GM12878 (cell line): ENCODE data around the gene ALPP. TPM values are rescaled to one million over a fixed set of nuclear protein-coding genes. Genes with fewer than 3 reads are reported as not detected.

ENCODE experiments used
- ATAC-seq: fragments of 200-7000 bp; cut with Tn5 transposase; 3 replicates; pipeline ENCODE4 v1.9.1; 2020; ENCODE audit warnings: mild to moderate bottlenecking, moderate library complexity
- BruUV-seq: library from RNA; stranded (reverse); fragments of 400-500 nt; replicated peaks from 2 replicates; lab custom pipeline; 2021; lab: Mats Ljungman, UMichigan
- CTCF ChIA-PET: fragments of 300-600 bp; sonication (Branson Sonifier 250); formaldehyde crosslinking; extraction: SDS; loops from one replicate; lab custom pipeline; 2021; ENCODE audit warnings: inconsistent platforms; lab: Yijun Ruan, JAX
- POLR2A ChIA-PET: fragments of 350-600 bp; formaldehyde crosslinking; extraction: SDS; loops from one replicate; lab custom pipeline; 2021; ENCODE audit warnings: inconsistent platforms; lab: Charles Lee
- RAD21 ChIA-PET: fragments of 300-600 bp; sonication (Branson Sonifier 250); formaldehyde crosslinking; loops from one replicate; lab custom pipeline; 2023; ENCODE audit warnings: antibody characterized with exemption; ENCODE audit not compliant: unreplicated experiment; lab: Charles Lee
- SMC1A ChIA-PET: fragments of 300-600 bp; sonication (Branson Sonifier 250); formaldehyde crosslinking; loops from one replicate; lab custom pipeline; 2023; ENCODE audit not compliant: unreplicated experiment, uncharacterized antibody; lab: Charles Lee
- DNase-seq: peaks from one replicate; pipeline ENCODE4 v3.0.0-alpha.2; 2011; ENCODE audit warnings: low read depth, low spot score
- FAIRE-seq: peaks from 3 replicates; lab custom pipeline; 2011; peaks lifted over from hg19 to GRCh38; lab: Jason Lieb, UNC
- H2AFZ ChIP-seq: 2 replicates; pipeline ENCODE4 v1.6.0; 2011; ENCODE audit warnings: low read depth, low read length, control low read depth; ENCODE audit not compliant: control insufficient read depth
- H3K27ac ChIP-seq: 2 replicates; pipeline ENCODE4 v1.5.1; 2011; ENCODE audit warnings: control low read depth; ENCODE audit not compliant: control insufficient read depth, insufficient read depth
- H3K27me3 ChIP-seq, 2 experiments: replicated peaks in 1 of 2; 2 replicates each; pipeline versions ENCODE4 v1.6.0 to v1.6.1; 2011; ENCODE audit warnings: low read length in 1 of 2; ENCODE audit not compliant: control insufficient read depth in 2 of 2, insufficient read depth in 2 of 2
- H3K36me3 ChIP-seq, 2 experiments: 2 replicates each; pipeline ENCODE4 v1.5.1; 2011; ENCODE audit warnings: low read length in 1 of 2; ENCODE audit not compliant: control insufficient read depth in 2 of 2, insufficient read depth in 2 of 2
- H3K4me1 ChIP-seq: 2 replicates; pipeline ENCODE4 v1.6.1; 2011; ENCODE audit warnings: mild to moderate bottlenecking, low read length, moderate library complexity, mixed read lengths; ENCODE audit not compliant: control insufficient read depth, insufficient read depth
- H3K4me2 ChIP-seq: 2 replicates; pipeline ENCODE4 v1.6.0; 2011; ENCODE audit warnings: control low read depth; ENCODE audit not compliant: control insufficient read depth, insufficient read depth
- H3K4me3 ChIP-seq: fragments of 200-600 bp; sonication (generic); 2 replicates; pipeline ENCODE4 v1.5.1; 2016
- H3K79me2 ChIP-seq: 2 replicates; pipeline ENCODE4 v1.6.0; 2011; ENCODE audit warnings: low read length; ENCODE audit not compliant: control insufficient read depth, insufficient read depth
- H3K9ac ChIP-seq: 2 replicates; pipeline ENCODE4 v1.8.0; 2011; ENCODE audit warnings: low read length, control low read depth, mixed read lengths; ENCODE audit not compliant: control insufficient read depth, insufficient read depth
- H3K9me3 ChIP-seq: replicated peaks from 3 replicates; pipeline ENCODE4 v1.5.1; 2011; ENCODE audit warnings: mild to moderate bottlenecking, low read length; ENCODE audit not compliant: control insufficient read depth, insufficient read depth
- H4K20me1 ChIP-seq: 2 replicates; pipeline ENCODE4 v1.6.0; 2011; ENCODE audit not compliant: control insufficient read depth, insufficient read depth
- FOXK2 ChIP-seq: fragments of 450-650 bp; IDR thresholded peaks from 2 replicates; pipeline ENCODE4 v1.6.1; 2017; ENCODE audit warnings: mild to moderate bottlenecking, moderate library complexity
- MAX ChIP-seq: IDR thresholded peaks from 2 replicates; pipeline ENCODE4 v1.6.1; 2012; ENCODE audit warnings: low read depth, low read length, improper control_type of control experiment
- MEF2A ChIP-seq: IDR thresholded peaks from 2 replicates; pipeline ENCODE4 v1.6.1; 2011; ENCODE audit warnings: low read depth, mild to moderate bottlenecking, low read length, moderate library complexity; ENCODE audit not compliant: insufficient read depth
- POLR2AphosphoS2 ChIP-seq: IDR thresholded peaks from 2 replicates; pipeline ENCODE4 v1.6.1; 2011; ENCODE audit warnings: low read depth, mild to moderate bottlenecking, low read length, improper control_type of control experiment, moderate library complexity
- RAD21 ChIP-seq: IDR thresholded peaks from 2 replicates; pipeline ENCODE4 v1.6.1; 2011; ENCODE audit warnings: mild to moderate bottlenecking, low read depth, low read length, moderate library complexity; ENCODE audit not compliant: insufficient read depth
- RUNX3 ChIP-seq: IDR thresholded peaks from 2 replicates; pipeline ENCODE4 v1.6.1; 2012; ENCODE audit warnings: low read length, inconsistent platforms
- STAT3 ChIP-seq: IDR thresholded peaks from 2 replicates; pipeline ENCODE4 v1.6.1; 2011; ENCODE audit warnings: low read depth, low read length, improper control_type of control experiment
- TCF12 ChIP-seq: IDR thresholded peaks from 2 replicates; pipeline ENCODE4 v1.6.1; 2011; ENCODE audit warnings: low read depth, mild to moderate bottlenecking, low read length
- TCF7 ChIP-seq: IDR thresholded peaks from 2 replicates; pipeline ENCODE4 v1.6.1; 2014; ENCODE audit warnings: antibody characterized with exemption, borderline replicate concordance
- ZNF217 ChIP-seq: fragments of 450-650 bp; IDR thresholded peaks from 2 replicates; pipeline ENCODE4 v1.6.1; 2017; ENCODE audit warnings: antibody characterized with exemption, mild to moderate bottlenecking
- ZSCAN29 ChIP-seq: fragments of 450-650 bp; IDR thresholded peaks from 2 replicates; pipeline ENCODE4 v1.6.1; 2017; ENCODE audit warnings: mild to moderate bottlenecking, moderate library complexity
- WGBS: methylation state at CpG from one replicate; pipeline ENCODE4 v1.1.6; 2016; ENCODE audit warnings: low lambda C conversion rate; ENCODE audit not compliant: insufficient replicate concordance, insufficient coverage; ENCODE audit errors: missing lambda C conversion rate; 5-methylcytosine and 5-hydroxymethylcytosine counted together
- in situ Hi-C: fragments of 300-500 bp; cut with MboI; formaldehyde crosslinking; loops from 9 replicates; pipeline ENCODE4 v1.14.3; 2018; ENCODE audit warnings: mixed read lengths
- intact Hi-C: fragments of 100-400 bp; cut with micrococcal nuclease; formaldehyde crosslinking; loops from one replicate; pipeline ENCODE4 v1.14.2; 2022; ENCODE audit not compliant: unreplicated experiment
- polyA plus RNA-seq, 11 experiments: library from polyadenylated mRNA; depleted of rRNA in 4 of 11; unstranded in 6 of 11; stranded (reverse) in 5 of 11; fragments of >200 nt; fragmentation: Nextera tagmentation in 4 of 11; fragmentation: Illumina TruSeq in 1 of 11; extraction: Ambion mirVana in 4 of 11; extraction: Trizol in 1 of 11; gene quantifications; 1 replicate in 1 of 11; 2 replicates in 10 of 11; pipeline versions ENCODE4 v1.2.1 to v1.2.3, GENCODE V29; 2011 to 2016; ENCODE audit warnings: inconsistent platforms in 2 of 11, missing spikeins in 2 of 11, low read depth in 1 of 11
- total RNA-seq, 4 experiments: library from RNA; depleted of rRNA in 3 of 4; stranded (reverse); fragments of >200 nt in 3 of 4; fragmentation: Illumina TruSeq in 1 of 4; extraction: Trizol in 1 of 4; gene quantifications; 2 replicates each; pipeline versions ENCODE4 v1.2.1 to v1.2.3, GENCODE V29; 2013 to 2021

The ALPP gene
- total and polyA plus RNA-seq, 10 of the 15 experiments (the other 5 are each of a cell fraction or from before 2014, with no cell fraction given) = 0.21 TPM; not detected in 9

- TF ChIP-seq POLR2AphosphoS2 (no peak), ZNF217 (no peak), MAX (no peak), RAD21 (no peak)
Observed at GRCh38 chr2:232411901-232412629, 33.5 kb downstream of the ALPP start (continued).

GRCh38 chr2:232412986-232413385 is 34.4 kb downstream of the ALPP start:
- Histone ChIP-seq H3K4me2 (peak overlapping the region; percentile 48), H2AFZ (no peak overlapping the region), H3K36me3 (no peaks in the 10 kb centered on the region), H3K9ac (no peak overlapping the region), H3K9me3 (no peaks in the 10 kb centered on the region)
- WGBS = 27% methylated on average over 5 of the region's 5 CpGs
- no TSS peak for BruUV-seq
- intact Hi-C loops (no loop called here), in situ Hi-C loops (no loop called here)
- ChIA-PET POLR2A (interaction anchor here (0.5 kb wide), 1 partner anchor 625 kb away, joined by 3 read pairs; no protein-coding TSS in a partner anchor), CTCF (interaction anchor here (1.0 to 1.5 kb wide), 2 partner anchors 26 to 28 kb away, joined by 3 read pairs; no protein-coding TSS in a partner anchor)
- ATAC-seq = no peak
- no peak for FAIRE-seq
- TF ChIP-seq TCF7 (no peak), ZSCAN29 (no peak), TCF12 (no peak), FOXK2 (no peak), STAT3 (no peak), RUNX3 (0 out of 2 replicates have a peak, but pooled peaks have one; percentile 5), MEF2A (0 out of 2 replicates have a peak, but pooled peaks have one; percentile 17)
- TF ChIP-seq, all 136 proteins: peak for 2
- Histone ChIP-seq H4K20me1 (no peaks in the 10 kb centered on the region), H3K4me1 (peaks cover 8% of the 10 kb centered on the region), H3K27ac (no peak overlapping the region), H3K79me2 (no peaks in the 10 kb centered on the region), H3K27me3 (peaks cover 0 to 2% of the 10 kb centered on the region in 2 experiments; a peak in 3 of 4 replicates), H3K4me3 (no peak overlapping the region)
- DNase-seq = no peak
- ChIA-PET RAD21 (no interaction called here), SMC1A (no interaction called here)
